ENCODE data around the gene TLCD2. TPM values are rescaled to one million over a fixed set of nuclear protein-coding genes. Genes with fewer than 3 reads are reported as not detected.
A peak's percentile ranks its signal among the peaks of the same experiment; 100 is the strongest.

The TLCD2 gene
- total RNA-seq, 1 donor from 2014 or later = 4.0 TPM

DNA sequence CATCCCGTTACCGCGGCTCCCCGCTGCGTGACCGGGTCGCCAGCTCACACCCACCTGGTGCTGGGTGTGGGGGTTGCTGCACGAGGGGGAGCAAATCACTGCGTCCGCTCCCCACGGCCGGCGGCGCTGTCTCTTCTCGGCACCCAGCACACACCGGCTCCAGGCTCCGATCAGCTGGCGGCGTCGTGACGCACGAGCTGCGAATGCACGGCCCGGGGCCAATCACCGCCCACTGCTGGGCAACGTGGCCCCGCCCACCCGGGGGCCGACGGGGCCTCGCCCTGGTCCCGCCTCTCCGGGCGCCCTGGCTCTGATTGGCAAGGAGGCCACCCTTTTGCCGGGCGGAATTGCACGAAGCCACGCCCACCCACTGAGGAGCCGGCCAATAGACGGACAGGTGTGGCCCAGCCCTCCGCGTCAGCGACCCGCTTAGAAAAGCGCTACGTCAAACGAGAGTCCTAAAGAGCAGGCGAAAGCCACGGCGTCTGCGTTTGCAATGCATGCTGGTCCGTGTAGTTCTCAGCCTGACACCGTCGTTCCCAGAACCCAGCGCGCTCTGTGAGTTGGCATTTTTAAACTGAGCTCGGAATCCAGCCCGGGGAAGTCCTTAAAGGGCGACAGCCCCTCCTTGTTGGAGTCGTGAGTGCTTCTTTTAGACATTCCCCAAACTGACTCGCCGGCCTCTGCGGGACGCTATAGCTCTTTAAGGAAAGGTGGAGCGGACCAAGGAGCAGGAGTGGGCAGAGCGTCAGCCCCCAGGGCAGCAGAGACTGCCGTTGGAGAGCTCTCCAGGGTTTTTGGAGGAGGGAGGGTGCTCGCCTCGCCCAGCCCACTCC, 6.1 kb upstream of the TLCD2 start:
- no peaks in the 10 kb centered on the region for H3K9me3 Mint-ChIP-seq
- H3K36me3 Mint-ChIP-seq = no peaks in the 10 kb centered on the region
- H3K27me3 Mint-ChIP-seq = no peaks in the 10 kb centered on the region
- DNase-seq (ENCODE audit: extremely low spot score, unreplicated experiment) = peak; percentile 100
- H3K4me3 Mint-ChIP-seq = peak overlapping the region; percentile 96
- TF ChIP-seq, protein P1, sequence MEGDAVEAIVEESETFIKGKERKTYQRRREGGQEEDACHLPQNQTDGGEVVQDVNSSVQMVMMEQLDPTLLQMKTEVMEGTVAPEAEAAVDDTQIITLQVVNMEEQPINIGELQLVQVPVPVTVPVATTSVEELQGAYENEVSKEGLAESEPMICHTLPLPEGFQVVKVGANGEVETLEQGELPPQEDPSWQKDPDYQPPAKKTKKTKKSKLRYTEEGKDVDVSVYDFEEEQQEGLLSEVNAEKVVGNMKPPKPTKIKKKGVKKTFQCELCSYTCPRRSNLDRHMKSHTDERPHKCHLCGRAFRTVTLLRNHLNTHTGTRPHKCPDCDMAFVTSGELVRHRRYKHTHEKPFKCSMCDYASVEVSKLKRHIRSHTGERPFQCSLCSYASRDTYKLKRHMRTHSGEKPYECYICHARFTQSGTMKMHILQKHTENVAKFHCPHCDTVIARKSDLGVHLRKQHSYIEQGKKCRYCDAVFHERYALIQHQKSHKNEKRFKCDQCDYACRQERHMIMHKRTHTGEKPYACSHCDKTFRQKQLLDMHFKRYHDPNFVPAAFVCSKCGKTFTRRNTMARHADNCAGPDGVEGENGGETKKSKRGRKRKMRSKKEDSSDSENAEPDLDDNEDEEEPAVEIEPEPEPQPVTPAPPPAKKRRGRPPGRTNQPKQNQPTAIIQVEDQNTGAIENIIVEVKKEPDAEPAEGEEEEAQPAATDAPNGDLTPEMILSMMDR (conservative IDR thresholded peaks at IDR 0.05) = no peak
- H3K27ac Mint-ChIP-seq = peak overlapping the region; percentile 100
- peaks cover 28% of the 10 kb centered on the region for H3K4me1 Mint-ChIP-seq (ENCODE audit: unreplicated experiment)

DNA sequence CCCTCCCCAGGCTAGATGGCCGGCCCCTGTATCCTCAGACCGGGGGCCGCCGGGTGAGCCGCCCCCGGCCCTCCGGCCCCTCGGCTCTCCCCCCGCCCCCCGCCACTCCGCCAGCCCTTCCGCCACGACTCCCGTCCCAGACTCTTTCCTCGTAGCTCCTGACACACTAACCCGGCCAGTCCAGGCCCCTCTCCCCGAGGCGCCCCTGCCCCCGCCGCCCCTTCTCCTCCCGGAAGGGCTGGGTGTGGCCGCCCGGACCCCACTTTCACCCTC, 5.6 kb upstream of the TLCD2 start:
- peaks cover 25% of the 10 kb centered on the region for H3K4me1 Mint-ChIP-seq (ENCODE audit: unreplicated experiment)
- H3K9me3 Mint-ChIP-seq = no peaks in the 10 kb centered on the region
- DNase-seq (ENCODE audit: extremely low spot score, unreplicated experiment) = no peak
- no peaks in the 10 kb centered on the region for H3K36me3 Mint-ChIP-seq
- peak overlapping the region; percentile 96 for H3K4me3 Mint-ChIP-seq
- H3K27ac Mint-ChIP-seq = peak overlapping the region; percentile 100
- H3K27me3 Mint-ChIP-seq = no peaks in the 10 kb centered on the region
- TF ChIP-seq, protein P1 (conservative IDR thresholded peaks at IDR 0.05) = no peak

DNA sequence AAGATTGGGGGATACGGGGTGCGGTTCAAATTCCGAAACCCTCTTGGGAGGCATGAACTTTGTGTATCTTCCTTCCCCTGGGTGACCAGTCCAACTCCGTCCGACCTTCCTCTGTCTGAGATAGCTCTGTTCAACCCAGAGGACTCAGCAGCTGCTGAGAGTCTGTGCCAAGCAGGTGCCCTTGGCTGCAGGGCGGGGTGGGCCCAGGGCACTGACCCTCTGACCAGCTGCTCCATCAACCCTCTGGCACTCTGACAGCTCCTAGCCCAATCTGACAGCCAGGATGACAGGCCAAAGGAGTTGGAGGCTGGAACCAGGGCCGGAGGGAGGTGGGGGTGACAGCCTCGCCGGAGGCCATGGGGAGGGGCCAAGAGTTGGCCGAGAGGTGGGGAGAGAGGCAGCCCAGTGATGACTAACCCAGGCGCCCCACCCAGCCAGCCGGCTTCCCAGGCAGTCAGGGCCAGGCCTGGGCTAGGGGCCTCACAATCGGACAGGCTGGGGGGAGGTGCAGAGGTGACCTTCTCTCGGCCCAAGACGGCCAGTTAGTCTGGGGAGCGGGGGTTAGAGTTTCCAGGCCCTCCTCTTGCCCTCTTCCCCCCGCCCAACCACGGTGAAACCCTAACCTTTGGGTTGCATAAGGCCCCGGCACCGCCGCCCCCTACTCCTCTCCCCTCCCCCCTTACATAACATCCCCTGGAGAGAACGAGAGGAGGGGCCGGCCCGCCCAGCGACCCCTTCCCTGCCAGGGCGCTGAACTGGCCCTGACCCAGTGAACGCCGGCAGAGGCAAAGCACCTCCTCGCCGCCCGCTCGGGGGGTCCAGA, 5.0 kb upstream of the TLCD2 start:
- H3K36me3 Mint-ChIP-seq = no peaks in the 10 kb centered on the region
- TF ChIP-seq, protein P1 (conservative IDR thresholded peaks at IDR 0.05) = no peak
- DNase-seq (ENCODE audit: extremely low spot score, unreplicated experiment) = no peak
- H3K9me3 Mint-ChIP-seq = no peaks in the 10 kb centered on the region
- peak overlapping the region; percentile 98 for H3K27ac Mint-ChIP-seq
- no peaks in the 10 kb centered on the region for H3K27me3 Mint-ChIP-seq
- peak overlapping the region; percentile 88 for H3K4me3 Mint-ChIP-seq
- H3K4me1 Mint-ChIP-seq (ENCODE audit: unreplicated experiment) = peaks cover 24% of the 10 kb centered on the region

DNA sequence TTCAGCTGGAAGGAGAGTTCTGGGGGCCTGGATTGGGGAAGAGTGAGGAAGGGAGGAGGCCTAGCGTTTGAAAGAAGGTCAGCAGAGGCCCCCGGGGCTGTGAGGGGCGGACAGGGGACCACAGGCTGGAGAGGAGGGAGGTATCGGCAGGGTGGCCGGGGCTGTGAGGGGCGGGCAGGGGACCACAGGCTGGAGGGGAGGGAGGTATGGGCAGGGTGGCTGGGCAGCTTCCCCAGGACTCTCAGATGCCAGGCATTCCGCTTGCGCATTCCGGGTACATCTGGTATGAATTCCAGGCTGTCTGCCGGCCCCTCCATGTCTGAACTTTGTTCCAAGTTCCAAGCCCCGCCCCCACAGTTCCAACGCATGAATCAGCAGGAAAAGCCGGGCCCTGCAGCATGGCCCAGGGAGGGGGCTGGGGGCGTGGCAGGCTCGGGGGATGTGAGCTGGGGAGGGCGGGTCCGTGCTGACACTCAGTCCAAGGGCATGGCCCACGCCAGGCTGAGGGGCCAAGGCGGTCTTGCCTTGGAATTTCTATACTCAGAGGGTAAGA, 4.3 kb upstream of the TLCD2 start:
- DNase-seq (ENCODE audit: extremely low spot score, unreplicated experiment) = peak; percentile 97
- H3K36me3 Mint-ChIP-seq = no peaks in the 10 kb centered on the region
- peak overlapping the region; percentile 98 for H3K27ac Mint-ChIP-seq
- peak overlapping the region; percentile 88 for H3K4me3 Mint-ChIP-seq
- no peaks in the 10 kb centered on the region for H3K9me3 Mint-ChIP-seq
- peaks cover 24% of the 10 kb centered on the region for H3K4me1 Mint-ChIP-seq (ENCODE audit: unreplicated experiment)
- H3K27me3 Mint-ChIP-seq = no peaks in the 10 kb centered on the region
- TF ChIP-seq, protein P1 (conservative IDR thresholded peaks at IDR 0.05) = no peak

DNA sequence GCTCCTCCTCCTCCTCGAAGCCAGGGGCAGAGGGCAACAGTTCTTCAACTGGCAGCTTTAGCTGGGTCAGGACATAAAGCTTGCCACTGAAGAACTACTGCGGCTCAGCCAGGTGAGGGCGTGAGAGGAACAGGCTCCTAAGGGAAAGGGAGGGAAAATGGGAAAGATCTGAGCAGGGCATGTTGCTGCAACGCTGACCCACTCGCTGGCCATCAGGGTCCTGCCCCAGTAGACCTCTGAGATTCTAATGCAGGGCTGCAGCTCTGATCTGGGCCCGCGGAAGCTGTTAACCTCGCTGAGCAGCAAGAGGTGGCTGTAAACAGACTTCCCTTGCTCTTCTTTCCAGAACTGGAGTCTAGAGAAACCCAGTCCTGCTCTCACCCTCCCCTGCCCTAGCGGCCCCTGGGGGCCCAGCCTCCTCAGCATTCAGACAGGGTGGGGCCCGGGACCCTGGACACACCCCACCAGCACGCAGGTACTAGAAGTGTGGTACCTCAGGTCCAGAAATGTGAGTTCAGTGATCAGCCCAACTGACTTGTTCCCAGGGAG, 3.8 kb upstream of the TLCD2 start:
- Mint-ChIP-seq H3K36me3 (no peaks in the 10 kb centered on the region), H3K4me1 (ENCODE audit: unreplicated experiment) (peaks cover 24% of the 10 kb centered on the region), H3K27ac (peak overlapping the region; percentile 98), H3K27me3 (no peaks in the 10 kb centered on the region), H3K4me3 (peak overlapping the region; percentile 88), H3K9me3 (no peaks in the 10 kb centered on the region)
- TF ChIP-seq, protein P1 (conservative IDR thresholded peaks at IDR 0.05) = peak; percentile 65
- DNase-seq (ENCODE audit: extremely low spot score, unreplicated experiment) = no peak
